Coronary artery (tissue), 2 donors: ENCODE data around the gene EIF4G1.

Source experiments
- DNase-seq: peaks from one replicate; pipeline ENCODE4 v3.0.0-alpha.2; 2017; ENCODE audit warnings: low spot score
- H3K27ac ChIP-seq, 2 donors: fragments of 200-600 bp; sonication (generic); one replicate each; pipeline ENCODE4 v1.5.1; 2016 to 2019
- H3K4me3 ChIP-seq: fragments of 200-600 bp; sonication (generic); 2 replicates; pipeline ENCODE4 v1.5.1; 2016; ENCODE audit warnings: mild to moderate bottlenecking, moderate library complexity
- CTCF ChIP-seq: fragments of 200-600 bp; sonication (generic); IDR thresholded peaks from one replicate; pipeline ENCODE4 v1.5.1; 2019; ENCODE audit warnings: antibody characterized with exemption

The EIF4G1 gene

GRCh38 chr3:184295771-184296170, 18.6 kb upstream of the EIF4G1 start:
- DNase-seq, result no peak
- Histone ChIP-seq H3K27ac (no peak overlapping the region), H3K4me3 (no peak overlapping the region)
- no peak for TF ChIP-seq CTCF

GRCh38 chr3:184296616-184297015, 17.8 kb upstream of the EIF4G1 start:
- no peak overlapping the region for H3K27ac ChIP-seq
- no peak for TF ChIP-seq CTCF
- DNase-seq, result no peak
- no peak overlapping the region for H3K4me3 ChIP-seq

GRCh38 chr3:184298759-184299487, 15.5 kb upstream of the EIF4G1 start, which contains the start of gene PSMD2:
TSS of gene PSMD2 (plus strand) at chr3:184299241. CDS start at chr3:184299267, 26 bp downstream.
- peak; percentile 98 for DNase-seq
- peak within 1 kb of the TSS; percentile 74 to 94 for H3K27ac ChIP-seq
- H3K4me3 ChIP-seq, result peak within 1 kb of the TSS; percentile 99
- no peak for TF ChIP-seq CTCF

- DNase-seq, result no peak
- Histone ChIP-seq H3K27ac (peak overlapping the region; percentile 55 to 94), H3K4me3 (peak overlapping the region; percentile 99)
- TF ChIP-seq CTCF, result no peak
Measured at GRCh38 chr3:184299488-184300377, 14.7 kb upstream of the EIF4G1 start.

GRCh38 chr3:184300378-184300720, 14.1 kb upstream of the EIF4G1 start:
- TF ChIP-seq CTCF, result no peak
- H3K4me3 ChIP-seq, result peak overlapping the region; percentile 99
- H3K27ac ChIP-seq, result no peak overlapping the region
- no peak for DNase-seq

- TF ChIP-seq CTCF, result no peak
- Histone ChIP-seq H3K27ac (no peak overlapping the region), H3K4me3 (no peak overlapping the region)
- no peak for DNase-seq
Measured at GRCh38 chr3:184305577-184305976, 8.8 kb upstream of the EIF4G1 start.
